HG03039 (cell line): Measurements from ENCODE around the gene GOLGA1.

Experiments
- ATAC-seq: cut with Tn5 transposase; IDR thresholded peaks from one replicate; pipeline ENCODE4 v1.9.1; 2021; ENCODE audit warnings: mild to moderate bottlenecking, moderate library complexity; ENCODE audit not compliant: unreplicated experiment

The GOLGA1 gene

GRCh38 chr9:124884376-124884775, 56.5 kb downstream of the GOLGA1 start:
- ATAC-seq, result no peak

GRCh38 chr9:124882231-124882630, 58.7 kb downstream of the GOLGA1 start:
- no peak for ATAC-seq

- ATAC-seq, result no peak
These were observed 59.6 kb downstream of the GOLGA1 start for GRCh38 chr9:124881138-124881743.

GRCh38 chr9:124880501-124880900, 60.4 kb downstream of the GOLGA1 start:
- no peak for ATAC-seq

- ATAC-seq, result no peak
These were observed 61.7 kb downstream of the GOLGA1 start for GRCh38 chr9:124879226-124879625.

- ATAC-seq, result no peak
These were observed 62.4 kb downstream of the GOLGA1 start for GRCh38 chr9:124878518-124878917.

GRCh38 chr9:124878021-124878420, 62.9 kb downstream of the GOLGA1 start:
- ATAC-seq, result no peak

- ATAC-seq, result no peak
These were observed 63.7 kb downstream of the GOLGA1 start for GRCh38 chr9:124877021-124877782.

- ATAC-seq, result no peak
These were observed 65.4 kb downstream of the GOLGA1 start for GRCh38 chr9:124875501-124875900.

GRCh38 chr9:124873664-124874063, 67.2 kb downstream of the GOLGA1 start:
- ATAC-seq, result no peak

- no peak for ATAC-seq
These were observed 69.7 kb downstream of the GOLGA1 start for GRCh38 chr9:124871156-124871561.

GRCh38 chr9:124870723-124871122, 70.2 kb downstream of the GOLGA1 start:
- ATAC-seq, result no peak

- peak; percentile 31 for ATAC-seq
These were observed 70.8 kb downstream of the GOLGA1 start for GRCh38 chr9:124869986-124870560.

GRCh38 chr9:124869466-124869985, 71.4 kb downstream of the GOLGA1 start:
- peak; percentile 11 for ATAC-seq

- ATAC-seq, result peak; percentile 44
These were observed 72.1 kb downstream of the GOLGA1 start for GRCh38 chr9:124868511-124869465.

GRCh38 chr9:124863371-124863871, 77.5 kb downstream of the GOLGA1 start:
- ATAC-seq, result no peak

GRCh38 chr9:124861342-124862229, 79.3 kb downstream of the GOLGA1 start, which contains the start of the genes ARPC5L and RPL35:
ARPC5L (plus strand) TSS chr9:124862130; CDS start chr9:124869291, 7,161 bp downstream.
RPL35 (minus strand) TSS chr9:124861957; CDS start chr9:124861912, 45 bp downstream.
- ATAC-seq, result peak; percentile 89

GRCh38 chr9:124860582-124861341, 80.1 kb downstream of the GOLGA1 start:
- ATAC-seq, result no peak
